ENCODE measurements around the gene DCLK3.

DNA sequence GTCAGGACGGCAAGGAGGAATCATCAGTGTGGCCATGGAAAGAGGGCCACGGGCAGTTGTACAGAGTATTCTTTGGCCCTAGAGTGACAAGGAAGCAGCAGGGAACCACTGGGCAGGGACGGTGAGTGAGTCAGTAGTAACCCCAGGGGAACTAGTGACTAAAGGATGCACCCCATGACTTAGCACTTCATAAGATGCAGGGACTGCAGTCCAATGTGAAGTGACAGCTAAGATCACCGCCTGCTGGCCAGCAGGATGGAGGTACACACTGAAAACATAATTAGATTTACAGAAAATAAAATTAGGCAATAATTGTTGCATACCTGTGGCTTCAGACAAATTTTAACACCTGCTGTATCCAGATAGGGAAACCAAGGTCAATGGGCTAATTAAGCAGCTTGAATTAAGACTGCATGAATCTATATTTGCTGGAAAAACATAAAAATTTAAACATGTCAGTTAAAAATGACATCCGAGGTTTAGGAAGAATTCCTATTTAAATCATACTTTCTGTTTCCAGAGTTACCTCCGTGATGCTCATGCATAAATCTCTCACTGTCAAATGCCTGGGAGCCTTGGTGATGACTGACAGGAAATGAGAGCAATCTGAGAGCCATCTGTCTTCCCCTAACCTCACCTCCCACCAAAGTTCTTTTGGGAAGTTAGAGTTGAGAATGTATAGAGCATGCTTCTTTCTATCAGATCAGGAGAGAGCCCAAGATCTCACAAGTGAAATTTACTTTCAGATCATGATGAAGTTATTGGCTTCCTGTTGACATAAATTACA lies 56.5 kb downstream of the DCLK3 start:
- TF ChIP-seq CTCF (IDR thresholded peaks at IDR 0.05) (no peak), POLR2A (IDR thresholded peaks at IDR 0.05) (no peak)

All from tibial nerve (tissue), 3 donors.